Glutamatergic neuron (in vitro differentiated cells): ENCODE data around the gene POU2AF3. TPM values are rescaled to one million over a fixed set of nuclear protein-coding genes. Genes with fewer than 3 reads are reported as not detected.

Source experiments
- DNase-seq: peaks from one replicate; pipeline ENCODE4 v3.0.0; 2022
- H3K27ac Mint-ChIP-seq: one replicate; pipeline ENCODE4 v1.8.0; 2020; ENCODE audit warnings: mild to moderate bottlenecking, mixed read lengths, inconsistent platforms; ENCODE audit not compliant: unreplicated experiment
- H3K27me3 Mint-ChIP-seq: one replicate; pipeline ENCODE4 v1.8.0; 2020; ENCODE audit warnings: mild to moderate bottlenecking, moderate library complexity, mixed read lengths, inconsistent platforms; ENCODE audit not compliant: unreplicated experiment
- H3K36me3 Mint-ChIP-seq: one replicate; pipeline ENCODE4 v1.8.0; 2020; ENCODE audit warnings: mild to moderate bottlenecking, mixed read lengths, inconsistent platforms; ENCODE audit not compliant: unreplicated experiment
- H3K4me1 Mint-ChIP-seq: one replicate; pipeline ENCODE4 v1.8.0; 2020; ENCODE audit warnings: mild to moderate bottlenecking, low read depth, mixed read lengths, inconsistent platforms; ENCODE audit not compliant: unreplicated experiment
- H3K4me3 Mint-ChIP-seq: one replicate; pipeline ENCODE4 v1.8.0; 2020; ENCODE audit warnings: mild to moderate bottlenecking, mixed read lengths, inconsistent platforms; ENCODE audit not compliant: unreplicated experiment
- H3K9me3 Mint-ChIP-seq: one replicate; pipeline ENCODE4 v1.8.0; 2020; ENCODE audit warnings: mild to moderate bottlenecking, moderate library complexity, mixed read lengths, inconsistent platforms; ENCODE audit not compliant: unreplicated experiment
- total RNA-seq: library from RNA; stranded (reverse); fragmentation: NEBNext Ultra II Directional; extraction: Animal tissue kit (Norgen Biotek cat#: 25700); gene quantifications from one replicate; pipeline ENCODE4 v1.2.1, GENCODE V29; 2021; ENCODE audit not compliant: unreplicated experiment
- TF ChIP-seq, protein P1 (sequence below): fragments of 200-600 bp; sonication (generic); IDR thresholded peaks from one replicate; pipeline ENCODE4 v1.5.0; 2021; ENCODE audit not compliant: partially characterized antibody, unreplicated experiment

POU2AF3 gene
- total RNA-seq, 1 donor from 2014 or later: not detected

DNA sequence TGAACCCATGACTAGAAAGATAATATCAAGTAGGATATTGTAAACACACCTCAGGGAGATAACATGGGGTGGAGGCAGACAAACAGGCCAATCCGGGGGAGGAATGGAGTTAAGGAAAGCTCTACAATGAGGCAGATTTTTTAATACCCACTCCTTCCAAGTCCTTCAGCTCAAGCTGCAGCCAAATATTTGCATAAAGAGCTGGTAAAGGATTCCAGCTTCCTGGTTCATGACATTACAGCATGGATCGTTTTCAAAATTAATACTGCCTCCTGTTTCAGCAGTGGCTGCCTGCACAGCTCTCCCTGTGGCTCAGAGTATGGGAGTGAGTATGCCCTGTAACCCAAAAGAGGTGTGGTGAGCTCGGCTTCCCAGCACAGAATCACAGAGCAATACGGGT lies 5.1 kb downstream of the POU2AF3 start:
- DNase-seq: no peak
- H3K27ac Mint-ChIP-seq: no peak overlapping the region
- TF ChIP-seq, protein P1, sequence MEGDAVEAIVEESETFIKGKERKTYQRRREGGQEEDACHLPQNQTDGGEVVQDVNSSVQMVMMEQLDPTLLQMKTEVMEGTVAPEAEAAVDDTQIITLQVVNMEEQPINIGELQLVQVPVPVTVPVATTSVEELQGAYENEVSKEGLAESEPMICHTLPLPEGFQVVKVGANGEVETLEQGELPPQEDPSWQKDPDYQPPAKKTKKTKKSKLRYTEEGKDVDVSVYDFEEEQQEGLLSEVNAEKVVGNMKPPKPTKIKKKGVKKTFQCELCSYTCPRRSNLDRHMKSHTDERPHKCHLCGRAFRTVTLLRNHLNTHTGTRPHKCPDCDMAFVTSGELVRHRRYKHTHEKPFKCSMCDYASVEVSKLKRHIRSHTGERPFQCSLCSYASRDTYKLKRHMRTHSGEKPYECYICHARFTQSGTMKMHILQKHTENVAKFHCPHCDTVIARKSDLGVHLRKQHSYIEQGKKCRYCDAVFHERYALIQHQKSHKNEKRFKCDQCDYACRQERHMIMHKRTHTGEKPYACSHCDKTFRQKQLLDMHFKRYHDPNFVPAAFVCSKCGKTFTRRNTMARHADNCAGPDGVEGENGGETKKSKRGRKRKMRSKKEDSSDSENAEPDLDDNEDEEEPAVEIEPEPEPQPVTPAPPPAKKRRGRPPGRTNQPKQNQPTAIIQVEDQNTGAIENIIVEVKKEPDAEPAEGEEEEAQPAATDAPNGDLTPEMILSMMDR: no peak
- H3K9me3 Mint-ChIP-seq: no peaks in the 10 kb centered on the region
- H3K36me3 Mint-ChIP-seq: no peaks in the 10 kb centered on the region
- H3K4me1 Mint-ChIP-seq: peaks cover 11% of the 10 kb centered on the region
- H3K4me3 Mint-ChIP-seq: no peak overlapping the region
- peaks cover 4% of the 10 kb centered on the region for H3K27me3 Mint-ChIP-seq

DNA sequence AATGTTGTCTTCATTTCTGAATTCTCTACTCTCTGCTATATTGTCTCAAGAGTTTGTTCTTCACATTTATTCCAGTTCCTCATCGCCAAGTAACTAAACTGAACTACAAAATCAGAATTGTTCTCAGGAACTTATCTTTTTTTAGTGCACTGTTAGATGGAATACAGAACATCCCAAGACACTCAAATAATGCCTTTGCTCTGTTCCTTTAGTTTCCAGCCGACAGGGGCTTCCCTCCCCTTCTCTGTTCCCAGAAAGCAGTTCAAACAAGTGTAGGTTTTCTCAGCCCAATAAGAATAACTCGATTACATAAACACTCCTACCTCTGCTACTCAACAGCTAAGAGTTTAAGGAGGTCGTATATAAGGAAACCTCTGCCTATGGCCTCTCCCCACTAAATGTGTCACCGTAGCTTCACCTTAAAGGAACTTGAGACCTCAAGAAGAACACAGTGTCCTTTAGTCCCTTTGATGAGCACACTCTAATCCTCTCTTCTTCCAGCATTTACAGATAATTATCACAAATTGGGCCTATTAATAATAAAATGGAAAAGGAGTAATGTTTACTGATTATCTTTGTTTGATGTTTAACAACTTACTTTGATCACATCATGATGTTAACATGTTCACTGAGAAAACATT lies 6.9 kb downstream of the POU2AF3 start:
- Mint-ChIP-seq H3K4me1 (peaks cover 11% of the 10 kb centered on the region), H3K27me3 (peaks cover 3% of the 10 kb centered on the region), H3K9me3 (no peaks in the 10 kb centered on the region), H3K4me3 (no peak overlapping the region), H3K36me3 (no peaks in the 10 kb centered on the region), H3K27ac (no peak overlapping the region)
- no peak for DNase-seq
- TF ChIP-seq, protein P1: no peak

DNA sequence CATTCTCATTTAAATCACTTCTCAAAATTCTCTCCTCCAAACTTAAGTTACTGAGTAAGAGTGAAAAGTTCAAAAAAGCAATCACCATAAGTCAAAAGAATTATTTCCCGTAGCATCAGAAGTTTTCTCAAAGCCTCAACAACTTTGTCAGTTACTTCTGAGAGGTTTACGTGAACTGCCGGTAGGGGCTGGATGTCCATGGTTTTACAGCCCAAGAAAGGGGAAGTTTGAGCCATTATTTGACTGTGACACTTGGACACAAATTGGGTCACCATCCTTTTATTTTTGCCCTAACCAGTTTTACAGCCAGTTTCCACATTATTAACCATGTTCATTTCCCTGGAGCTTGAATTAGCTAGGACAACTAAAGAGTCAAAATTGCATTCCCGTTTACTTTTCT lies 7.5 kb downstream of the POU2AF3 start:
- DNase-seq: no peak
- Mint-ChIP-seq H3K36me3 (no peaks in the 10 kb centered on the region), H3K27ac (no peak overlapping the region), H3K9me3 (no peaks in the 10 kb centered on the region), H3K27me3 (peaks cover 3% of the 10 kb centered on the region), H3K4me3 (no peak overlapping the region), H3K4me1 (peaks cover 11% of the 10 kb centered on the region)
- TF ChIP-seq, protein P1: no peak

DNA sequence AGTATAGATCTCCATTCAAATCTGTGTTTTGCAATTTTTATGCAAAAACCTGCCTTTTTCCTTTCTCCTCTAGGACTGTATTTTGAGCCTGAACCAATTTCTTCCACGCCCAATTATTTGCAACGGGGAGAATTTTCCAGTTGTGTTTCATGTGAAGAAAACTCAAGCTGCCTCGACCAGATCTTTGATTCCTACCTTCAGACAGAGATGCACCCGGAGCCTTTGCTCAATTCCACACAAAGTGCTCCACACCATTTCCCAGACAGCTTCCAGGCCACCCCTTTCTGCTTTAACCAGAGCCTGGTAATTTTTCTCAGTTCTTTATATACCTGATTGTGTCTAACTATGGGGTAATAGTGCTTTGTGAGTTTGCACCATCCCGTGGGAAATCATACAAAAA lies 8.0 kb downstream of the POU2AF3 start:
- TF ChIP-seq, protein P1: no peak
- Mint-ChIP-seq H3K9me3 (no peaks in the 10 kb centered on the region), H3K4me3 (no peak overlapping the region), H3K27ac (no peak overlapping the region), H3K27me3 (peaks cover 3% of the 10 kb centered on the region), H3K4me1 (peaks cover 11% of the 10 kb centered on the region), H3K36me3 (no peaks in the 10 kb centered on the region)
- DNase-seq: no peak

DNA sequence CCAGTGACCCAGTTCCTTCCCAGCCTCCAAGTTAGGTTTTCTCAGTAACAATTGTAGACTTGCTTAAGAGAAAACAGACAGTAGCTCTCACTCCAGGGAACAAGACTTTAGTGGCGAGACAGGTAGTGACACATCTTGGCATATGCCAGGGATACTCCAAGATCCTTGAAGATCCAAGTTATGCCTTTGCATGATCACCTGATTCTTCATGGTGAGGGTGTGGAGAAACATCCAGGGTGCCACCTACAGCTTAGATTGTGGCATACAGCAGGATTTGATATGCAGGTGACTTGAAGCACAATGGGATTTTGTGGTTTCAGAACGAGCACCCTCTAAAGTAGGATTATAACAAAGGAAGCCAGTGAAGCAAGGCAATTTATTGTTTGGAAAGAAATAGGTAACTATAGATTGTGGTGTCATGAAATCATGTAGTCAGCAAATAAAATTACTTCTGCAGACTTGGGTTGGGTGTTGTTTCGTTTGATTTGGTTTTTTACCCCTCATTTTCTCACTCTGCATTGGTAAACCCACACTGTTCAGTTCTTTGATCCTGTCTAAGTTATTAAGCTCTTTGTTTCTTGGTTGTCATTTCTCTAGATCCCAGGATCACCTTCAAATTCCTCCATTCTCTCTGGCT lies 9.2 kb downstream of the POU2AF3 start:
- H3K9me3 Mint-ChIP-seq: no peaks in the 10 kb centered on the region
- no peak for DNase-seq
- no peak overlapping the region for H3K27ac Mint-ChIP-seq
- H3K36me3 Mint-ChIP-seq: no peaks in the 10 kb centered on the region
- TF ChIP-seq, protein P1: no peak
- H3K4me3 Mint-ChIP-seq: no peak overlapping the region
- H3K4me1 Mint-ChIP-seq: peaks cover 5% of the 10 kb centered on the region
- H3K27me3 Mint-ChIP-seq: peaks cover 3% of the 10 kb centered on the region
